ENCODE results near the gene SAP130.
"Not testable (repeated sequence)": the region's sequence is repeated elsewhere in the genome, so short reads cannot be mapped to it uniquely, and the experiment has no call there.

Gene SAP130

DNA sequence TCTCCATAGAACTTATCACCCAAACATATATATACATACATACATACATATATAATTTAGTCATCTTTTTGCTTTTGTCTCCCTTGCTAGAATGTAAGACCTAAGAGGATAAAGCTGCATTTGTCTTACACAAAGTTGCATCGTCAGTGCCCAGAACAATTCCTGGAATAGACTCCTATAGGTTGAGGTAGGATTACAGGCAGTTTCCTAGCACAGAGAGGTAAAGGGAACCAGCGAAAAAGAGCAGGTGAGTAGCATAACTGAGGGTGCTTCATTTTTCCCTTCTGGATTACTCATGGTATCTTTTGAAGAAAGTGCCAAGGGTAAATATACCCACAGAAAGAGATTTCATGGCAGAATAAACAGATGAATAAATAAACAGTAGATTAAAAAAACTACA is 74.0 kb downstream of the SAP130 start:
- H3K4me3 ChIP-seq (ENCODE audit: low read depth, low read length), result no peak overlapping the region

DNA sequence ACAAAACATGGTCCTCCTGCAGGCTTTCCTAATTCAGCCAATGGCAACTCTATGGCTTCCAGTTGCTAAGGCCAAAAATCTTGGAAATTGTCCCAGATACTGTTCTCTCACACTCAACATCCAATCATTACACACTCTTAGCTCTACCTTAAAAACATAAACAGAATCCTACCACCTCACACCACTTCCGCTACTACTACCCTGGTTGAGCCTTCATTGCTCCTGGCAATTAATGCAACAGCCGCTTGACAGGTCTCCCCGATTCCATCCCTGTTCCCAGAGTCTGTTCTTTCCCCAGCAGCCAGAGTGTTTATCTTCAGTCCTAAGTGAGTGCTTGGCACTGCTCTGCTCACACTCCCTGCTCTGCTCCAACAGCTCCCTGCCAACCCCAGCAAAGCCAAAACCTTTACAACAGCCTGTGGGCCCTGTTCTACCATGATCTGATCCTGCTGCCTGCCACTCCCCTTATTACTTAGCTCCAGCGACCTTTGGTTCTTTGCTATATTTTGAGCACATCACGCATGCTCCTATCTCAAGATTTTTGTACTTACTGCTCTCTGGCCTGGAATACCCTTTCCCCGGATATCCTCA is 74.6 kb downstream of the SAP130 start:
- H3K4me3 ChIP-seq (ENCODE audit: low read depth, low read length), result no peak overlapping the region

- H3K4me3 ChIP-seq (ENCODE audit: low read depth, low read length), result no peak overlapping the region
These were observed 76.8 kb downstream of the SAP130 start for GRCh38 chr2:127951026-127951425.

DNA sequence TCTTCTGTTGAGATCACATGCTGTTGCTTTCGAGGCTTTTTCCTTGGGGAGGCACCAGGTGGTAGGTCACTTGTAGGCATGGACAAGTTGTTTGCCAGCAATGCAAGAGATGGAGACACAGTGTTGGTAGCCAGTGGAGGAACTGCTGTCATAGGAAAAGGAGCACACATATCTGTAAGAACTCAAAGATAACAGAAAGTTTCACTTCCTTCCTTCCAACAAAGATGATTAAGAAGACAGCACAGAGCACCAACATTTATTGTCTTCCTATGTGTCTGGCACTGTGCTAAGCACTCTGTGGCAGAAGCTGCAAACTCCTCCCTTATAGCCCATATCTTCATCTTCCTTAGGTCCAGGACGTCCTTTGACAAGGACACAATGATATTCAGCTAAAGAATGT is 77.6 kb downstream of the SAP130 start:
- H3K4me3 ChIP-seq (ENCODE audit: low read depth, low read length), result no peak overlapping the region

DNA sequence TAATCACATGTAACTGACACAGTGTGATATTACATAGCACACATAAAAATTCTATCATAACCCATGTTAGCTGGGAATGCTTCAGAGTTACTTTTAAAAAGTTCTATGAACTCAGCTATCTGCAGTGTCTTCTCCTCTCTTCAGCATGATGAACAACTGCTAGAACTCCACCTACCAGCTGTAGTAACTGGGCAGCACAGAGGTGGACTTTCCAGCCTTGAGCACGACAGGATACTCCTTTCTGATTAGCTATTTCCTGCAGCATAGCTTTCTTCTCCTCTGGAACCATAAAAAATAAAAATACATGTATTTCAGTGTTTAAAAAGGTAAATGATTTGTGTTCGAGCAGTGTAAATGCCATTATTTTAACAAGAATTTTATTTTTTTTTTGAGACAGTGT is 82.6 kb downstream of the SAP130 start:
- no peak overlapping the region for H3K4me3 ChIP-seq (ENCODE audit: low read depth, low read length)

DNA sequence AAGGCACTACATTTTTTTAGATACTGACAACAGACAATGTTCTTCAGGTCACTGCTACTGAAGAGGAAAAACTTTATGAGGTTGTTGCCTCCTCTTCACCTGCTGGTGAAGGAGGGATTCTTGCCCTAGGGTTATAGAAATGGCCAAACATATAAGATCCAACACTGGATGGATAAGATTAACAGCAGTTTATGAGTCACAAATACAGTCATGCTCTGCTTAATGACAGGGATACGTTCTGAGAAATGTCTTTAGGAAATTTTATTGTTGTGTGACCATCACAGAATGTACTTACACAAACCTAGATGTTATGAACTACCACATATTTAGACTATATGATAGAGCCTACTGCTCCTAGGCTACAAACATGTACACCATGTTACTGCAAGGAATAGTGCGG is 84.7 kb downstream of the SAP130 start:
- no peak overlapping the region for H3K4me3 ChIP-seq (ENCODE audit: low read depth, low read length)

- no peak overlapping the region for H3K4me3 ChIP-seq (ENCODE audit: low read depth, low read length)
These were observed 85.9 kb downstream of the SAP130 start for GRCh38 chr2:127942002-127942401.

- H3K4me3 ChIP-seq (ENCODE audit: low read depth, low read length), result no peak overlapping the region
These were observed 86.4 kb downstream of the SAP130 start for GRCh38 chr2:127941461-127941860.

- no peak overlapping the region for H3K4me3 ChIP-seq (ENCODE audit: low read depth, low read length)
These were observed 87.2 kb downstream of the SAP130 start for GRCh38 chr2:127940641-127941040.

GRCh38 chr2:127935337-127935736 is 92.5 kb downstream of the SAP130 start:
- H3K4me3 ChIP-seq (ENCODE audit: low read depth, low read length), result no peak overlapping the region

DNA sequence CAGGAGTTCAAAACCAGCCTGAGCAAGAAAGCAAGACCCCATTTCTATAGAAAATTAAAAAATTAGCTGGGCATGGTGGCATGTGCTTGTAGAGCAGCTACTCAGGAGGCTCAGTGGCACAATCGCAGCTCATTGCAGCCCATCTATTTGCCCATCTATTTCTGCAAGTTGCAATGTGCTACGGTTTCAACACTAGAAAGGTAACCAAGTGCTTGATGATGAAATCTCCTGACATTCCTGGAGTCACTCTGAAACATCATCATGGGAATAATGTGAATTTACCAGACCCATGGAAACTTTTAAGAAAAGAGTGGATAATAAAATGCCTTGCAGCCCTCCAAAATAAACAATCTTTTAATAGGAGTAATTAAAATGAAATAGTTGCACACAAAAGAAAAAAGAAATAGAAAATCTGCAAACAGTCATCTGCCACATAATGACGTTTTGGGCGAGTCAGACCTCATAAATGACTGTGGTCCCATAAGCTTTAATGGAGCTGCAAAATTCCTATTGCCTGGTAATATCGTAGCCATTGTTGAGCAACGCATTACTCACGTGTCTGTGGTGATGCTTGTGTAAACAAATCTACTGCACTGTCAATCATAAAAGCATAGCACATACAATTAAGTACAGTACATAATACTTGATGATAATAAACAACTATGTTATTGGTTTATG is 95.5 kb downstream of the SAP130 start:
- no peak overlapping the region for H3K4me3 ChIP-seq (ENCODE audit: low read depth, low read length)

- no peak overlapping the region for H3K4me3 ChIP-seq (ENCODE audit: low read depth, low read length)
These were observed 98.4 kb downstream of the SAP130 start for GRCh38 chr2:127929449-127929848.

DNA sequence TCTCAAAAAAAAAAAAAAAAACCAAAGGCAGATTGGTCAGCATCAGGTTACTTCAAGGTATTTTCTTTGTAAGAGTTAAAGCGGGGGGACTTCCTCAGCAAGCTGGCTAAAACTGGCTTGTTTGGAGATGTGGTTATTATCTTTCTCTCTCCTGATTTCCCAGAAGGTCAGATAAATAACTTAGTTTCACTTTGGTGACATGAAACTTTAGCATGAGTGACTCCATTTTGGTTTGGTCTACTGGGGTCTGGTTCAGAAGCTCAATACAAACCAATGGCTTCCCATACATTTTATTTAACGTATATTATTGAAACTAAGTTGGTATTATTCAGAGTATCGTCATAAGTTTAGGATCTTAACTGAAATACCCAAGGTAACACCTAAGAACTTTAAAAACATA is 100.5 kb downstream of the SAP130 start:
- no peak overlapping the region for H3K4me3 ChIP-seq (ENCODE audit: low read depth, low read length)

- no peak overlapping the region for H3K4me3 ChIP-seq (ENCODE audit: low read depth, low read length)
These were observed 109.9 kb downstream of the SAP130 start for GRCh38 chr2:127917916-127918315.

GRCh38 chr2:127913808-127914457 is 113.9 kb downstream of the SAP130 start:
- no peak overlapping the region for H3K4me3 ChIP-seq (ENCODE audit: low read depth, low read length)

DNA sequence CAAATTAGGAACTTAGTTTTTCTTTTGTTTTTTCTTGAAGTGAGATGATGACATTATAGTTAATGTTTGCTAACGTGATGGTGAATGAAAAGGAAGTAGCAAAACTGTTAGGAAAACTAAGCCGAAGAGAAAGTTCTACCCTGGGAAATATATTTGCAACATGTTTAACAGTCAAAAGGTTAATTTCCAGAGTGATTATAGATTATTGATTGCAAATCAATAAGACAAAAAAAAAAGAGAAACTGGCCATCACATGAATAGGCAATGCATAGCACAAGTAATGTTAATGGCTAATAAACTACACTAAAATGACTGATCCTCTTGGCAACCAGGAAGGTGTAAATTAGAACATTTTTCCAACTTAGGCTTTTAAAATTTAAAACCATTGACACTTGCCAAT is 116.1 kb downstream of the SAP130 start:
- no peak overlapping the region for H3K4me3 ChIP-seq (ENCODE audit: low read depth, low read length)

DNA sequence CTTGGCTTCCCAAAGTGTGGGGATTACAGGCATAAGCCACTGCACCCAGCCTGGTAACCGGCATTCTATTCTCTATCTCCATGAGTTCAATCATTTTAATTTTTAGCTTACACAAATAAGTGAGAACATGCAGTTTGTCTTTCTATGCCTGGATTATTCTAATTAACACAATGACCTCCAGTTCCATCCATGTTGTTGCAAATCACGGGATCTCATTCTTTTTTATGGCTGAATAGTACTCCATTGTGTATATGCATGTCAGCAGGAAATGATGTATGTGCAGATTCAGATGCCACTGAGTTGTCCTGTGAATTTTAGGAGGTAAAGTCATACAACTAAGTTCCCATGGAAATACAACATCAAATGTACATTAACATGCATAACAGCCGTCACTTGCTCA is 117.4 kb downstream of the SAP130 start:
- no peak overlapping the region for H3K4me3 ChIP-seq (ENCODE audit: low read depth, low read length)

- no peak overlapping the region for H3K4me3 ChIP-seq (ENCODE audit: low read depth, low read length)
These were observed 118.8 kb downstream of the SAP130 start for GRCh38 chr2:127909019-127909418.

GRCh38 chr2:127907733-127908400 is 120.0 kb downstream of the SAP130 start:
- H3K4me3 ChIP-seq (ENCODE audit: low read depth, low read length), result not testable (repeated sequence)

GRCh38 chr2:127906206-127906926 is 121.5 kb downstream of the SAP130 start:
- H3K4me3 ChIP-seq (ENCODE audit: low read depth, low read length), result no peak overlapping the region

DNA sequence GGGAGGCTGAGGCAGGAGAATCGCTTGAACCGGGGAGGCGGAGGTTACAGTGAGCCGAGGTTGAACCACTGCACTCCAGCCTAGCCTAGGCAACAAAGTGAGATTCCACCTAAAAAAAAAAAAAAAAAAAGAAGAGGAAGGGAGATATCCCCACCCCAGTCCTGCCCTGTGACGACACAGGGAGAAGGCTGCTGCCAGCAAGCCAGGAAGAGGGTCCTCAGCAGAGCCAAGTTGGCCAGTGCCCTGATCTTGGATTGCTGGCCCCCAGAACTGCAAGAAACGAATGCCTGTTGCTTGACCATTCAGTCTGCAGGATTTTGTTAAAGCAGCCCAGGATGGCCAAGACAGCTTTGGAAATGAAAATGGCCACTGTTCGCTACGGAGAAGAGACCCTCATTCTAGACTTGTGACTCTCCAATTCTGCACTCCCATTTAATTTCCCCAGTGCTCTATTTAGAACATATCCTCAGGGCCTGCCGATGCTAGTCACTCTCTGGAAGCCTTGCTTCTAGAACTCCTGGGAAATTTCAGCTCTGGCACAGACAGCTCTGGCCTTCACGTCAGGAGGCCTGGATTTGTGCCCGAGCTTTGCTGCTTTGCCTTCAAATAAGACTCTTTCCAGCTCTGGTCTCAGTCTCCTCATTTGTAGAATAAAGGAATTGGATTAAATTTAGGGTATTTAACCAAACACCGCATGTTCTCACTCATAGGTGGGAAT is 126.4 kb downstream of the SAP130 start:
- H3K4me3 ChIP-seq (ENCODE audit: low read depth, low read length), result no peak overlapping the region
